NAMALWA (cell line): ENCODE measurements around the gene PCDHGA12.
A peak's percentile ranks its signal among the peaks of the same experiment; 100 is the strongest.

Experiments
- DNase-seq: peaks from one replicate; pipeline ENCODE4 v3.0.0-alpha.2; 2015; ENCODE audit warnings: low spot score

Gene PCDHGA12

GRCh38 chr5:141439411-141440141 lies 9.3 kb downstream of the PCDHGA12 start:
- no peak for DNase-seq

GRCh38 chr5:141440341-141440740 lies 10.0 kb downstream of the PCDHGA12 start:
- DNase-seq, result no peak

GRCh38 chr5:141441571-141442170 lies 11.4 kb downstream of the PCDHGA12 start:
- DNase-seq, result no peak

GRCh38 chr5:141465351-141465750 lies 35.0 kb downstream of the PCDHGA12 start:
- DNase-seq, result no peak

- peak; percentile 89 for DNase-seq
Measured at GRCh38 chr5:141475625-141476131, 45.4 kb downstream of the PCDHGA12 start, which contains the start of gene PCDHGC3. Gene PCDHGC3 (plus strand): TSS chr5:141475966. CDS start chr5:141476117, 151 bp downstream.

GRCh38 chr5:141476132-141476911 lies 46.0 kb downstream of the PCDHGA12 start:
- peak; percentile 25 for DNase-seq

GRCh38 chr5:141477044-141477575 lies 46.8 kb downstream of the PCDHGA12 start:
- no peak for DNase-seq

GRCh38 chr5:141477815-141478214 lies 47.5 kb downstream of the PCDHGA12 start:
- no peak for DNase-seq

GRCh38 chr5:141478321-141478945 lies 48.1 kb downstream of the PCDHGA12 start:
- no peak for DNase-seq

- no peak for DNase-seq
Measured at GRCh38 chr5:141479776-141480175, 49.5 kb downstream of the PCDHGA12 start.
